Activated T-helper 1 cell treated with anti-CD3 and anti-CD28 coated beads, Interleukin-12 subunit alpha, Interleukin-12 subunit beta, Interleukin-2, Interleukin-4 antibody, amounts not matched to agents 30 ng/mL and 10 ng/mL and 1 ng/mL, durations not matched to agents 14 hours and 24 hours and 36 hours (primary cell): ENCODE data around the gene DNMT3B. TPM values are rescaled to one million over a fixed set of nuclear protein-coding genes. Genes with fewer than 3 reads are reported as not detected.
A peak's percentile ranks its signal among the peaks of the same experiment; 100 is the strongest.

Source experiments
- DNase-seq: peaks from one replicate; pipeline ENCODE4 v3.0.0; 2021; ENCODE audit warnings: low spot score
- H3K27ac Mint-ChIP-seq: one replicate; pipeline ENCODE4 v1.8.0; 2021; ENCODE audit warnings: mild to moderate bottlenecking, mixed read lengths
- H3K27me3 Mint-ChIP-seq: one replicate; pipeline ENCODE4 v1.8.0; 2022; ENCODE audit warnings: mild to moderate bottlenecking, moderate library complexity, mixed read lengths; ENCODE audit not compliant: insufficient read depth
- H3K36me3 Mint-ChIP-seq: one replicate; pipeline ENCODE4 v1.8.0; 2021; ENCODE audit warnings: low read depth, mixed read lengths
- H3K4me1 Mint-ChIP-seq: one replicate; pipeline ENCODE4 v1.8.0; 2021; ENCODE audit warnings: low read depth, mixed read lengths
- H3K4me3 Mint-ChIP-seq: one replicate; pipeline ENCODE4 v1.8.0; 2021; ENCODE audit warnings: mild to moderate bottlenecking, moderate library complexity, mixed read lengths
- H3K9me3 Mint-ChIP-seq: one replicate; pipeline ENCODE4 v1.8.0; 2021; ENCODE audit warnings: mixed read lengths
- intact Hi-C: fragments of 100-400 bp; cut with micrococcal nuclease; formaldehyde crosslinking; loops from one replicate; pipeline ENCODE4 v1.15.1; 2024
- total RNA-seq: library from RNA; stranded (reverse); gene quantifications from 2 replicates; pipeline ENCODE4 v1.2.3, GENCODE V29; 2022

Gene DNMT3B
- total RNA-seq, 1 donor from 2014 or later, result 0.75 TPM

DNA sequence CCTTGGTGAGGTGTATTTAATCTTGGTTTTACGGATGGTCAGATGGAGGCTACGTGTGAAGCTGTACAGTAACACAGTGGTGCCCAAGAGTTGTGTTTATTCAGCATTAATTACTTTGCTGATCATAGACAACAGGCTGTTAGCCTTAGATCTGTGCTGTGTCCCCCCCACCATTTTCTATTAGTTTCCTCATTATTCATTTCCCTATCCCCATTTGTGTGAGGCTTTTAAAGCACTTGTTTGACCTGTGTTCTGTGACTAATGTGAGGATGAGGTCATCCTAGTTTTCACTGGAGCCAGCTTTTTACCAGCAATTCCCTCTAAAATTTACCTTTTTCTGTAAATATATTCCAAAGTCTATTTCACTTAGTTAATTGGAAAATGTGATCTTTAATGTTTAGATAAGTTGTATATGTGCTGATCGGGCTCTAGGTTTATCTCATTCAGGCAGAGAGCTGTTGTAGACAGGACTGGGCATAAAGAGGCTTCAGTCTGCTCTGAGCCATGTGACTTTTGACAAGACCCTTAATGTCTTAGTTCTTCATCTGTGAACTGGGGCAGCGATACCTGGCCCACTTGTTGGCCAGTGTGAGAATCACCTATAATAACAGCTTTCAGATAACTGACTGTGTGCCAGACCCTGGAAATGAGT is 66.0 kb downstream of the DNMT3B start:
- Mint-ChIP-seq H3K27ac (peak overlapping the region; percentile 75), H3K27me3 (no peaks in the 10 kb centered on the region), H3K4me1 (peaks cover 52% of the 10 kb centered on the region), H3K36me3 (peaks cover 41% of the 10 kb centered on the region), H3K9me3 (no peaks in the 10 kb centered on the region), H3K4me3 (no peak overlapping the region)
- intact Hi-C loops, result no loop called here
- DNase-seq, result no peak

- intact Hi-C loops, result loop anchor here (5.0 kb wide), 1 partner anchor 37 kb away; no protein-coding TSS in a partner anchor
- no peak for DNase-seq
- Mint-ChIP-seq H3K36me3 (peaks cover 39% of the 10 kb centered on the region), H3K4me3 (no peak overlapping the region), H3K4me1 (peaks cover 50% of the 10 kb centered on the region), H3K27me3 (no peaks in the 10 kb centered on the region), H3K9me3 (no peaks in the 10 kb centered on the region), H3K27ac (no peak overlapping the region)
These were observed 67.3 kb downstream of the DNMT3B start for GRCh38 chr20:32829311-32830005.

DNA sequence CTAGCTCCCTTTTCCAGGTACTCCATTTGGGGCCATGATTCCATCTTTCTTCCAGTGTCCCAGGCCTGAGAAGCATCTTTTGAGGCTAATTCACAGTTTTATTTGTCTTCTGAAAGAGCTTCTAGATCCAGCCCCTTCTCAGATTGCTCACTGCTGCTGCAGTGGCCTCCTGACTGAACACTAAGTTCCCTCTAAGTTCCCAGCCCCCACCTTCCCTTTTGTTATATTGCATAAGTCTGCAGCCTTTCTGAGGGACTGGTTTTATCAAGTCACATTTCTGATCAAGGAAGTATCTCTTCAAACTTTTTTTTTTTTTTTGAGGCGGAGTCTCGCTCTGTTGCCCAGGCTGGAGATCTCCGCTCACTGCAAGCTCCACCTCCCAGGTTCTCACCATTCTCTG is 68.3 kb downstream of the DNMT3B start:
- Mint-ChIP-seq H3K4me1 (peaks cover 50% of the 10 kb centered on the region), H3K9me3 (no peaks in the 10 kb centered on the region), H3K4me3 (no peak overlapping the region), H3K27ac (no peak overlapping the region), H3K36me3 (peaks cover 39% of the 10 kb centered on the region), H3K27me3 (no peaks in the 10 kb centered on the region)
- intact Hi-C loops, result loop anchor here (5.0 kb wide), 1 partner anchor 38 kb away; no protein-coding TSS in a partner anchor
- no peak for DNase-seq

DNA sequence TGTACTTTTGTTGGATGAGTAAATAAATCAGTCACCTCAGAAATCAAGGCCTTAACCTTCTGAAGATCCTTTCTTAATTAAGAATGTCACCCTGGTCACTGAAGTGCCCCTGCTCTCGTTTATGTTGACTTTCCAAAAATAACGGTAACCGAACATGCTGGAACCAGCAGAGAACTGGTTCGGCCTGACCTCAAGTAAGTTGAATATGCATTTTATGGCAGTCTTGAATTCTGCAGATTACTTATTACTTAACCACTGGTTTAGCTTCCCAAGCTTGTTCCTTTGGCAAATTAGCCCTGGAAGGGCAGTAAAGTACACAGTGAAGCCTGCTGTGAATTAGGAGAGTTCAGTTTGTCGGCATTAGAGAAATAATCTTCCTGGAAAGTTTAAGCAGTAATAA is 69.8 kb downstream of the DNMT3B start:
- peaks cover 50% of the 10 kb centered on the region for H3K4me1 Mint-ChIP-seq
- intact Hi-C loops, result loop anchor here (5.0 kb wide), 1 partner anchor 40 kb away; no protein-coding TSS in a partner anchor
- H3K27me3 Mint-ChIP-seq, result no peaks in the 10 kb centered on the region
- peaks cover 40% of the 10 kb centered on the region for H3K36me3 Mint-ChIP-seq
- DNase-seq, result no peak
- H3K27ac Mint-ChIP-seq, result no peak overlapping the region
- no peaks in the 10 kb centered on the region for H3K9me3 Mint-ChIP-seq
- H3K4me3 Mint-ChIP-seq, result peak overlapping the region; percentile 37

DNA sequence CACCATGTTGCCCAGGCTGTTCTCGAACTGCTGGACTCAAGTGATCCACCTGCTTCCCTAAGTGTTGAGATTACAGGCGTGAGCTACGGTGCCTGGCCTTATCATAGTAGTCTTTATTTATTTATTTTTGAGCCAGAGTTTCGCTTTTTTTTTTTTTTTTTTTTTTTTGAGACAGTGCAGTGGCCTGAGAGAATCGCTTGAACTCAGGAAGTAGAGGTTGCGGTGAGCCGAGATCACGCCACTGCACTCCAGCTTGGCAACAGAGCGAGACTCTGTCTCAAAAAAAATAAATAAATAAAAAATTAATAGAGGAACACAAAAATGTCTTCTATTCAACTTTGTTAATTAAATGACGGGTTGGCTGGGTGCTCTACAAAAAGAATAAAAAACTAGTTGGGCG is 70.5 kb downstream of the DNMT3B start:
- Mint-ChIP-seq H3K9me3 (no peaks in the 10 kb centered on the region), H3K27me3 (no peaks in the 10 kb centered on the region), H3K4me1 (peaks cover 55% of the 10 kb centered on the region), H3K36me3 (peaks cover 44% of the 10 kb centered on the region), H3K27ac (no peak overlapping the region), H3K4me3 (no peak overlapping the region)
- no peak for DNase-seq
- intact Hi-C loops, result loop anchor here (5.0 kb wide), 1 partner anchor 40 kb away; no protein-coding TSS in a partner anchor

GRCh38 chr20:32834972-32835371 is 72.8 kb downstream of the DNMT3B start:
- H3K27ac Mint-ChIP-seq, result no peak overlapping the region
- intact Hi-C loops, result loop anchor here (5.0 kb wide), 1 partner anchor 43 kb away; no protein-coding TSS in a partner anchor
- H3K4me3 Mint-ChIP-seq, result no peak overlapping the region
- no peak for DNase-seq
- H3K9me3 Mint-ChIP-seq, result no peaks in the 10 kb centered on the region
- H3K4me1 Mint-ChIP-seq, result peaks cover 55% of the 10 kb centered on the region
- H3K36me3 Mint-ChIP-seq, result peaks cover 41% of the 10 kb centered on the region
- no peaks in the 10 kb centered on the region for H3K27me3 Mint-ChIP-seq

GRCh38 chr20:32837157-32837556 is 75.0 kb downstream of the DNMT3B start:
- H3K27me3 Mint-ChIP-seq, result no peaks in the 10 kb centered on the region
- no peak overlapping the region for H3K27ac Mint-ChIP-seq
- DNase-seq, result no peak
- peaks cover 57% of the 10 kb centered on the region for H3K4me1 Mint-ChIP-seq
- no peaks in the 10 kb centered on the region for H3K9me3 Mint-ChIP-seq
- intact Hi-C loops, result no loop called here
- peaks cover 41% of the 10 kb centered on the region for H3K36me3 Mint-ChIP-seq
- H3K4me3 Mint-ChIP-seq, result no peak overlapping the region

GRCh38 chr20:32839227-32839981 is 77.2 kb downstream of the DNMT3B start:
- no peak overlapping the region for H3K27ac Mint-ChIP-seq
- peaks cover 40% of the 10 kb centered on the region for H3K4me1 Mint-ChIP-seq
- no peak for DNase-seq
- intact Hi-C loops, result no loop called here
- H3K9me3 Mint-ChIP-seq, result no peaks in the 10 kb centered on the region
- H3K36me3 Mint-ChIP-seq, result peaks cover 41% of the 10 kb centered on the region
- no peak overlapping the region for H3K4me3 Mint-ChIP-seq
- no peaks in the 10 kb centered on the region for H3K27me3 Mint-ChIP-seq

DNA sequence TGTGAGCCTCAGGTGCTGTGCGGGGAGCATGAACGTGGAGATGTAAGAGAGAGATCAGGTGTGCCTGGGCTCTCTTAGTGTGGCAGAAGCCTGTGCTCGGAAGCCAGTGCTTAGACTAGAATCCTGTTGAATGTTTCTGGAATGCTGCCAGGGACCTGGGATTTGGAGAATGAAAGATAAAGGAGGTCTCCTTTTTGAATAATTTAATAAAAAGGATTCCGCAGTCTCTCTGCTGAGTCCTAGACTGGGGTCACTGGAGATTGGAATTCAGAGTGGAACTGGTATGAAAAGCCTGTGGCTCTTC is 77.7 kb downstream of the DNMT3B start:
- DNase-seq, result no peak
- no peak overlapping the region for H3K27ac Mint-ChIP-seq
- peaks cover 43% of the 10 kb centered on the region for H3K36me3 Mint-ChIP-seq
- intact Hi-C loops, result loop anchor here (10.0 kb wide), 1 partner anchor 135 kb away; no protein-coding TSS in a partner anchor
- H3K4me3 Mint-ChIP-seq, result no peak overlapping the region
- peaks cover 44% of the 10 kb centered on the region for H3K4me1 Mint-ChIP-seq
- H3K27me3 Mint-ChIP-seq, result no peaks in the 10 kb centered on the region
- no peaks in the 10 kb centered on the region for H3K9me3 Mint-ChIP-seq

DNA sequence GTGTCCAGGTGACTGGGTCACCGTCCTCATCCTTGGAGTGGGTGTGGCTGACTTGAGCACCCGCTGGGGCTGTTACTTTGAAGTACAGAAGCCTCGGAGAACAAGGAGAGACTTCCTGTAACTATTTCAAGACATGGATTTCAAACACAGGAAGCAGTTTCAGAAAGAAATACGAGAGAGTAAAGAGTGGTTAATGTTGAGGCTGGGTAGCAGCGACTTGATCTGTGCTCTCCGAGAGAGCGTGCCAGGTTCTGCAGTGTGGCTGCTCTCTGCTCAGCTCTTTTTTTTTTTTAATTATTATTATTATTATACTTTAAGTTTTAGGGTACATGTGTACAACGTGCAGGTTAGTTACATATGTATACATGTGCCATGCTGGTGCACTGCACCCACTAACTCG is 79.0 kb downstream of the DNMT3B start:
- DNase-seq, result no peak
- Mint-ChIP-seq H3K4me3 (no peak overlapping the region), H3K27me3 (no peaks in the 10 kb centered on the region), H3K36me3 (peaks cover 45% of the 10 kb centered on the region), H3K9me3 (no peaks in the 10 kb centered on the region), H3K4me1 (peaks cover 44% of the 10 kb centered on the region), H3K27ac (peak overlapping the region; percentile 59)
- intact Hi-C loops, result loop anchor here (10.0 kb wide), 1 partner anchor 134 kb away; no protein-coding TSS in a partner anchor

- DNase-seq, result no peak
- Mint-ChIP-seq H3K27ac (no peak overlapping the region), H3K9me3 (no peaks in the 10 kb centered on the region), H3K4me3 (no peak overlapping the region), H3K27me3 (no peaks in the 10 kb centered on the region), H3K4me1 (peaks cover 44% of the 10 kb centered on the region), H3K36me3 (peaks cover 45% of the 10 kb centered on the region)
- intact Hi-C loops, result loop anchor here (10.0 kb wide), 1 partner anchor 133 kb away; no protein-coding TSS in a partner anchor
These were observed 79.4 kb downstream of the DNMT3B start for GRCh38 chr20:32841632-32842031.

DNA sequence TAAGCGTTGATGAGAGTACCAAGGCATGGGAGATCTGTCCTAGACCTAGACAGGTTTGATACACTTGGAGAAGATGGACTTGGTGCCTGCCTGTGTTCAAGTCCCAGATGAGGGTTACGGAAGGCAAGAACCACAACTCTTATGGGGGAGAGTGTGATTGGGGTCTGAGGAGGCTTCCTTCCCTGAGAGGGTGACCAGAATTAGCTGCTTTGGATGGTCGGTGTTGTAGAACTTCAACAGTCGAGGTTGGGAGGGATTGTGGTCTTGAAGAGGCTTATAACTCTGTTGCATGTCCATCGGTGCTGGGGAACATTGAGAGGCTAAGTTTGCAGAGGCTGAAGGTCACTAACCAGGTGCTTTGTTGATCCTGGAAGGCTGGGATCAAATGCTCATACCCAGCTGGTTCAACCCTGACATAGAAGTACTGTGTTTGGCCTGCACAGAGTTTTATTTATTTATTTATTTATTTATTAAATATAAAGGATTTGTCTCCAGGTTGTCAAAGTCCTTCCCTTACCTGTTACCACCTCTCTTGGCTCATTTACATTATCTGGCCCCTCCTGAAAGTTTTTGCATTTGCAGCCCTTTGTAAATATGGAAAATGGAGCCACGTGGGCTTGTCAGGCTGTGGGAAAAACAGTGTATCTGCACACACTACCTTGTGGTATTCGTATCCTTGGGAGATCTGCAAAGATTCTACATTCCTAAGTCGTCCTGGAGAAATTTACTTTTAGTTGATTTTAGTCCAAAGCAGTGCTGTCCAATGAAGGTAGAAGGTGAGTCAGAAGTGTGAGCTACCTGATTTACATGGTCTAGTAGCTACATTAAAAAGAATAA is 80.7 kb downstream of the DNMT3B start:
- DNase-seq, result no peak
- intact Hi-C loops, result loop anchor here (10.0 kb wide), 1 partner anchor 132 kb away; no protein-coding TSS in a partner anchor
- Mint-ChIP-seq H3K4me3 (no peak overlapping the region), H3K9me3 (no peaks in the 10 kb centered on the region), H3K27me3 (no peaks in the 10 kb centered on the region), H3K27ac (no peak overlapping the region), H3K36me3 (peaks cover 52% of the 10 kb centered on the region), H3K4me1 (peaks cover 38% of the 10 kb centered on the region)
